GM12878 (cell line): ENCODE measurements around the gene PPP2R5D. TPM values are rescaled to one million over a fixed set of nuclear protein-coding genes. Genes with fewer than 3 reads are reported as not detected.

ENCODE experiments used
- ATAC-seq: fragments of 200-7000 bp; cut with Tn5 transposase; 3 replicates; pipeline ENCODE4 v1.9.1; 2020; ENCODE audit warnings: mild to moderate bottlenecking, moderate library complexity
- BruUV-seq: library from RNA; stranded (reverse); fragments of 400-500 nt; replicated peaks from 2 replicates; lab custom pipeline; 2021; lab: Mats Ljungman, UMichigan
- CTCF ChIA-PET: fragments of 300-600 bp; sonication (Branson Sonifier 250); formaldehyde crosslinking; extraction: SDS; loops from one replicate; lab custom pipeline; 2021; ENCODE audit warnings: inconsistent platforms; lab: Yijun Ruan, JAX
- POLR2A ChIA-PET: fragments of 350-600 bp; formaldehyde crosslinking; extraction: SDS; loops from one replicate; lab custom pipeline; 2021; ENCODE audit warnings: inconsistent platforms; lab: Charles Lee
- RAD21 ChIA-PET: fragments of 300-600 bp; sonication (Branson Sonifier 250); formaldehyde crosslinking; loops from one replicate; lab custom pipeline; 2023; ENCODE audit warnings: antibody characterized with exemption; ENCODE audit not compliant: unreplicated experiment; lab: Charles Lee
- SMC1A ChIA-PET: fragments of 300-600 bp; sonication (Branson Sonifier 250); formaldehyde crosslinking; loops from one replicate; lab custom pipeline; 2023; ENCODE audit not compliant: unreplicated experiment, uncharacterized antibody; lab: Charles Lee
- DNase-seq: peaks from one replicate; pipeline ENCODE4 v3.0.0-alpha.2; 2011; ENCODE audit warnings: low read depth, low spot score
- FAIRE-seq: peaks from 3 replicates; lab custom pipeline; 2011; peaks lifted over from hg19 to GRCh38; lab: Jason Lieb, UNC
- H2AFZ ChIP-seq: 2 replicates; pipeline ENCODE4 v1.6.0; 2011; ENCODE audit warnings: low read depth, low read length, control low read depth; ENCODE audit not compliant: control insufficient read depth
- H3K27ac ChIP-seq: 2 replicates; pipeline ENCODE4 v1.5.1; 2011; ENCODE audit warnings: control low read depth; ENCODE audit not compliant: control insufficient read depth, insufficient read depth
- H3K27me3 ChIP-seq, 2 experiments: replicated peaks in 1 of 2; 2 replicates each; pipeline versions ENCODE4 v1.6.0 to v1.6.1; 2011; ENCODE audit warnings: low read length in 1 of 2; ENCODE audit not compliant: control insufficient read depth in 2 of 2, insufficient read depth in 2 of 2
- H3K36me3 ChIP-seq, 2 experiments: 2 replicates each; pipeline ENCODE4 v1.5.1; 2011; ENCODE audit warnings: low read length in 1 of 2; ENCODE audit not compliant: control insufficient read depth in 2 of 2, insufficient read depth in 2 of 2
- H3K4me1 ChIP-seq: 2 replicates; pipeline ENCODE4 v1.6.1; 2011; ENCODE audit warnings: mild to moderate bottlenecking, low read length, moderate library complexity, mixed read lengths; ENCODE audit not compliant: control insufficient read depth, insufficient read depth
- H3K4me2 ChIP-seq: 2 replicates; pipeline ENCODE4 v1.6.0; 2011; ENCODE audit warnings: control low read depth; ENCODE audit not compliant: control insufficient read depth, insufficient read depth
- H3K4me3 ChIP-seq: fragments of 200-600 bp; sonication (generic); 2 replicates; pipeline ENCODE4 v1.5.1; 2016
- H3K79me2 ChIP-seq: 2 replicates; pipeline ENCODE4 v1.6.0; 2011; ENCODE audit warnings: low read length; ENCODE audit not compliant: control insufficient read depth, insufficient read depth
- H3K9ac ChIP-seq: 2 replicates; pipeline ENCODE4 v1.8.0; 2011; ENCODE audit warnings: low read length, control low read depth, mixed read lengths; ENCODE audit not compliant: control insufficient read depth, insufficient read depth
- H3K9me3 ChIP-seq: replicated peaks from 3 replicates; pipeline ENCODE4 v1.5.1; 2011; ENCODE audit warnings: mild to moderate bottlenecking, low read length; ENCODE audit not compliant: control insufficient read depth, insufficient read depth
- H4K20me1 ChIP-seq: 2 replicates; pipeline ENCODE4 v1.6.0; 2011; ENCODE audit not compliant: control insufficient read depth, insufficient read depth
- EGR1 ChIP-seq, 2 experiments: IDR thresholded peaks; 1 replicate in 1 of 2; 2 replicates in 1 of 2; pipeline ENCODE4 v1.6.1; 2011 to 2012; ENCODE audit warnings: low read depth in 2 of 2, low read length in 2 of 2, borderline replicate concordance in 1 of 2, mild to moderate bottlenecking in 1 of 2, moderate library complexity in 1 of 2
- ESRRA ChIP-seq: IDR thresholded peaks from 2 replicates; pipeline ENCODE4 v1.6.1; 2012; ENCODE audit warnings: mild to moderate bottlenecking, low read length, improper control_type of control experiment
- GATAD2B ChIP-seq: fragments of 450-650 bp; conservative IDR thresholded peaks from 2 replicates; pipeline ENCODE4 v1.6.1; 2017; ENCODE audit warnings: low read depth, mild to moderate bottlenecking, moderate library complexity
- HCFC1 ChIP-seq: fragments of 150-350 bp; IDR thresholded peaks from 2 replicates; pipeline ENCODE4 v1.6.1; 2014; ENCODE audit warnings: low read length
- MEF2A ChIP-seq: IDR thresholded peaks from 2 replicates; pipeline ENCODE4 v1.6.1; 2011; ENCODE audit warnings: low read depth, mild to moderate bottlenecking, low read length, moderate library complexity; ENCODE audit not compliant: insufficient read depth
- MYB ChIP-seq: fragments of 150-350 bp; IDR thresholded peaks from 2 replicates; pipeline ENCODE4 v1.6.1; 2014; ENCODE audit warnings: mild to moderate bottlenecking, low read depth, low read length, borderline replicate concordance
- POLR2A ChIP-seq: IDR thresholded peaks from 2 replicates; pipeline ENCODE4 v1.6.1; 2011; ENCODE audit warnings: low read depth, mild to moderate bottlenecking, low read length
- RBBP5 ChIP-seq: fragments of 200-600 bp; sonication (generic); conservative IDR thresholded peaks from 2 replicates; pipeline ENCODE4 v1.6.1; 2016
- RFX5 ChIP-seq: IDR thresholded peaks from 2 replicates; pipeline ENCODE4 v1.6.1; 2011; ENCODE audit warnings: low read depth, low read length, improper control_type of control experiment
- WRNIP1 ChIP-seq: IDR thresholded peaks from 2 replicates; pipeline ENCODE4 v1.6.1; 2011; ENCODE audit warnings: low read depth, low read length, improper control_type of control experiment, borderline replicate concordance
- ZNF207 ChIP-seq: fragments of 450-650 bp; IDR thresholded peaks from 2 replicates; pipeline ENCODE4 v1.6.1; 2014; ENCODE audit warnings: antibody characterized with exemption, mild to moderate bottlenecking, borderline replicate concordance
- ZSCAN29 ChIP-seq: fragments of 450-650 bp; IDR thresholded peaks from 2 replicates; pipeline ENCODE4 v1.6.1; 2017; ENCODE audit warnings: mild to moderate bottlenecking, moderate library complexity
- WGBS: methylation state at CpG from one replicate; pipeline ENCODE4 v1.1.6; 2016; ENCODE audit warnings: low lambda C conversion rate; ENCODE audit not compliant: insufficient replicate concordance, insufficient coverage; ENCODE audit errors: missing lambda C conversion rate; 5-methylcytosine and 5-hydroxymethylcytosine counted together
- in situ Hi-C: fragments of 300-500 bp; cut with MboI; formaldehyde crosslinking; loops from 9 replicates; pipeline ENCODE4 v1.14.3; 2018; ENCODE audit warnings: mixed read lengths
- intact Hi-C: fragments of 100-400 bp; cut with micrococcal nuclease; formaldehyde crosslinking; loops from one replicate; pipeline ENCODE4 v1.14.2; 2022; ENCODE audit not compliant: unreplicated experiment
- polyA plus RNA-seq, 11 experiments: library from polyadenylated mRNA; depleted of rRNA in 4 of 11; unstranded in 6 of 11; stranded (reverse) in 5 of 11; fragments of >200 nt; fragmentation: Nextera tagmentation in 4 of 11; fragmentation: Illumina TruSeq in 1 of 11; extraction: Ambion mirVana in 4 of 11; extraction: Trizol in 1 of 11; gene quantifications; 1 replicate in 1 of 11; 2 replicates in 10 of 11; pipeline versions ENCODE4 v1.2.1 to v1.2.3, GENCODE V29; 2011 to 2016; ENCODE audit warnings: inconsistent platforms in 2 of 11, missing spikeins in 2 of 11, low read depth in 1 of 11
- total RNA-seq, 4 experiments: library from RNA; depleted of rRNA in 3 of 4; stranded (reverse); fragments of >200 nt in 3 of 4; fragmentation: Illumina TruSeq in 1 of 4; extraction: Trizol in 1 of 4; gene quantifications; 2 replicates each; pipeline versions ENCODE4 v1.2.1 to v1.2.3, GENCODE V29; 2013 to 2021
- TF ChIP-seq, protein P1 (sequence below): fragments of 450-650 bp; conservative IDR thresholded peaks from 2 replicates; pipeline ENCODE4 v1.6.1; 2017; ENCODE audit warnings: mild to moderate bottlenecking, moderate library complexity
- TF ChIP-seq, protein P2 (sequence below): IDR thresholded peaks from 2 replicates; pipeline ENCODE4 v1.6.1; 2012; ENCODE audit warnings: low read length, inconsistent platforms
- TF ChIP-seq, protein P3 (sequence below): IDR thresholded peaks from 2 replicates; pipeline ENCODE4 v1.6.1; 2012; ENCODE audit warnings: low read depth, low read length, improper control_type of control experiment

The PPP2R5D gene
- total and polyA plus RNA-seq, 10 of the 15 experiments (the other 5 are each of a cell fraction or from before 2014, with no cell fraction given): 1.5 to 59.0 (median 32.0) TPM

GRCh38 chr6:43020847-43021246 lies 36.5 kb downstream of the PPP2R5D start:
- peak overlapping the region; percentile 70 for H2AFZ ChIP-seq

More at GRCh38 chr6:43020847-43021246, 36.5 kb downstream of the PPP2R5D start:
- Histone ChIP-seq H3K9me3 (no peaks in the 10 kb centered on the region), H3K36me3 (peaks cover 4 to 10% of the 10 kb centered on the region in 2 experiments), H3K4me1 (peaks cover 16% of the 10 kb centered on the region), H3K27me3 (no peaks in the 10 kb centered on the region), H3K9ac (peak overlapping the region; percentile 80), H3K4me2 (peak overlapping the region; percentile 85), H3K27ac (peak overlapping the region; percentile 77), H4K20me1 (peaks cover 3% of the 10 kb centered on the region; the same call in 1 of the 2 replicates), H3K4me3 (peak overlapping the region; percentile 100; the same call in 1 of the 2 replicates), H3K79me2 (peaks cover 23% of the 10 kb centered on the region)
- ChIA-PET SMC1A (interaction anchor here (1.0 to 2.0 kb wide), 3 partner anchors 8 to 119 kb away, joined by 3 to 5 read pairs (median 3); partner anchors contain the start of gene CUL7), RAD21 (interaction anchor here (0.8 to 2.0 kb wide), 2 partner anchors 40 to 41 kb away, joined by 4 to 5 read pairs; partner anchors contain the start of gene PEX6), CTCF (interaction anchor here (0.6 to 1.7 kb wide), 4 partner anchors 38 to 349 kb away, joined by 3 to 7 read pairs (median 3); no protein-coding TSS in a partner anchor), POLR2A (interaction anchor here (0.7 to 2.0 kb wide), 6 partner anchors 9 to 88 kb away, joined by 3 to 6 read pairs (median 4); partner anchors contain the start of genes CUL7 and PPP2R5D)
- no peak; the same call in 2 of the 3 replicates for ATAC-seq
- TSS peak; percentile 95 for BruUV-seq
- DNase-seq: no peak
- no peak for FAIRE-seq
- no peak for TF ChIP-seq MEF2A
- no peak for TF ChIP-seq EGR1 (IDR thresholded peaks at IDR 0.05; ENCODE audit: borderline replicate concordance in 1 of 2, low read depth in 2 of 2, low read length in 2 of 2)
- TF ChIP-seq RBBP5: no peak
- TF ChIP-seq GATAD2B: no peak
- no peak for TF ChIP-seq MYB
- no peak for TF ChIP-seq POLR2A
- TF ChIP-seq, protein P1, sequence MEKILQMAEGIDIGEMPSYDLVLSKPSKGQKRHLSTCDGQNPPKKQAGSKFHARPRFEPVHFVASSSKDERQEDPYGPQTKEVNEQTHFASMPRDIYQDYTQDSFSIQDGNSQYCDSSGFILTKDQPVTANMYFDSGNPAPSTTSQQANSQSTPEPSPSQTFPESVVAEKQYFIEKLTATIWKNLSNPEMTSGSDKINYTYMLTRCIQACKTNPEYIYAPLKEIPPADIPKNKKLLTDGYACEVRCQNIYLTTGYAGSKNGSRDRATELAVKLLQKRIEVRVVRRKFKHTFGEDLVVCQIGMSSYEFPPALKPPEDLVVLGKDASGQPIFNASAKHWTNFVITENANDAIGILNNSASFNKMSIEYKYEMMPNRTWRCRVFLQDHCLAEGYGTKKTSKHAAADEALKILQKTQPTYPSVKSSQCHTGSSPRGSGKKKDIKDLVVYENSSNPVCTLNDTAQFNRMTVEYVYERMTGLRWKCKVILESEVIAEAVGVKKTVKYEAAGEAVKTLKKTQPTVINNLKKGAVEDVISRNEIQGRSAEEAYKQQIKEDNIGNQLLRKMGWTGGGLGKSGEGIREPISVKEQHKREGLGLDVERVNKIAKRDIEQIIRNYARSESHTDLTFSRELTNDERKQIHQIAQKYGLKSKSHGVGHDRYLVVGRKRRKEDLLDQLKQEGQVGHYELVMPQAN: no peak
- TF ChIP-seq, protein P2, sequence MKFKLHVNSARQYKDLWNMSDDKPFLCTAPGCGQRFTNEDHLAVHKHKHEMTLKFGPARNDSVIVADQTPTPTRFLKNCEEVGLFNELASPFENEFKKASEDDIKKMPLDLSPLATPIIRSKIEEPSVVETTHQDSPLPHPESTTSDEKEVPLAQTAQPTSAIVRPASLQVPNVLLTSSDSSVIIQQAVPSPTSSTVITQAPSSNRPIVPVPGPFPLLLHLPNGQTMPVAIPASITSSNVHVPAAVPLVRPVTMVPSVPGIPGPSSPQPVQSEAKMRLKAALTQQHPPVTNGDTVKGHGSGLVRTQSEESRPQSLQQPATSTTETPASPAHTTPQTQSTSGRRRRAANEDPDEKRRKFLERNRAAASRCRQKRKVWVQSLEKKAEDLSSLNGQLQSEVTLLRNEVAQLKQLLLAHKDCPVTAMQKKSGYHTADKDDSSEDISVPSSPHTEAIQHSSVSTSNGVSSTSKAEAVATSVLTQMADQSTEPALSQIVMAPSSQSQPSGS: no peak
- no peak for TF ChIP-seq ESRRA
- TF ChIP-seq RFX5: no peak
- TF ChIP-seq, protein P3, sequence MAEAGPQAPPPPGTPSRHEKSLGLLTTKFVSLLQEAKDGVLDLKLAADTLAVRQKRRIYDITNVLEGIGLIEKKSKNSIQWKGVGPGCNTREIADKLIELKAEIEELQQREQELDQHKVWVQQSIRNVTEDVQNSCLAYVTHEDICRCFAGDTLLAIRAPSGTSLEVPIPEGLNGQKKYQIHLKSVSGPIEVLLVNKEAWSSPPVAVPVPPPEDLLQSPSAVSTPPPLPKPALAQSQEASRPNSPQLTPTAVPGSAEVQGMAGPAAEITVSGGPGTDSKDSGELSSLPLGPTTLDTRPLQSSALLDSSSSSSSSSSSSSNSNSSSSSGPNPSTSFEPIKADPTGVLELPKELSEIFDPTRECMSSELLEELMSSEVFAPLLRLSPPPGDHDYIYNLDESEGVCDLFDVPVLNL: no peak
- TF ChIP-seq HCFC1: no peak
- TF ChIP-seq ZSCAN29: no peak
- TF ChIP-seq WRNIP1: no peak
- no peak for TF ChIP-seq ZNF207
- 69% methylated on average over 5 of the region's 5 CpGs for WGBS
- in situ Hi-C loops (no loop called here), intact Hi-C loops (no loop called here)
